GOT3 (cell line): Measurements from ENCODE around the gene GTPBP6.

ENCODE experiments used
- DNase-seq: peaks from one replicate; lab custom pipeline; 2025; ENCODE audit warnings: mixed read lengths; lab: John Stamatoyannopoulos, UW

Gene GTPBP6

GRCh38 chrX:318739-319578 lies at the start of gene GTPBP6:
Gene GTPBP6, minus strand, starts transcription at chrX:318796. Its CDS starts 9 bp downstream, at chrX:318787.
- DNase-seq = no peak

GRCh38 chrX:367866-368265 lies 49.3 kb upstream of the GTPBP6 start:
- DNase-seq = no peak

- no peak for DNase-seq
Measured at GRCh38 chrX:367349-367748, 48.8 kb upstream of the GTPBP6 start.

- no peak for DNase-seq
Measured at GRCh38 chrX:363621-364375, 45.2 kb upstream of the GTPBP6 start.

- no peak for DNase-seq
Measured at GRCh38 chrX:362937-363620, 44.5 kb upstream of the GTPBP6 start.

GRCh38 chrX:362351-362750 lies 43.8 kb upstream of the GTPBP6 start:
- DNase-seq = no peak

- no peak for DNase-seq
Measured at GRCh38 chrX:361231-362145, 42.9 kb upstream of the GTPBP6 start.

GRCh38 chrX:360496-361150 lies 42.0 kb upstream of the GTPBP6 start:
- no peak for DNase-seq

GRCh38 chrX:358651-359143 lies 40.1 kb upstream of the GTPBP6 start:
- no peak for DNase-seq

GRCh38 chrX:357693-358471 lies 39.3 kb upstream of the GTPBP6 start:
- DNase-seq = no peak

- DNase-seq = no peak
Measured at GRCh38 chrX:357035-357692, 38.6 kb upstream of the GTPBP6 start.

- DNase-seq = no peak
Measured at GRCh38 chrX:356385-357034, 37.9 kb upstream of the GTPBP6 start.

- no peak for DNase-seq
Measured at GRCh38 chrX:355329-356050, 36.9 kb upstream of the GTPBP6 start.

GRCh38 chrX:353566-354535 lies 35.3 kb upstream of the GTPBP6 start:
- DNase-seq = no peak

GRCh38 chrX:352582-353314 lies 34.2 kb upstream of the GTPBP6 start:
- no peak for DNase-seq

GRCh38 chrX:352181-352580 lies 33.6 kb upstream of the GTPBP6 start:
- no peak for DNase-seq
